HEK293T (cell line): ENCODE data around the gene PILRB.
"Not testable (repeated sequence)": the region's sequence is repeated elsewhere in the genome, so short reads cannot be mapped to it uniquely, and the experiment has no call there.

Source experiments
- ARNT ChIP-seq: fragments of 450-650 bp; IDR thresholded peaks from 2 replicates; pipeline ENCODE4 v1.6.1; 2017; ENCODE audit warnings: mild to moderate bottlenecking
- BHLHE40 ChIP-seq: fragments of 450-650 bp; IDR thresholded peaks from 2 replicates; pipeline ENCODE4 v1.6.1; 2016; ENCODE audit warnings: mild to moderate bottlenecking, moderate library complexity, borderline replicate concordance
- CTBP1 ChIP-seq: fragments of 450-650 bp; IDR thresholded peaks from 2 replicates; pipeline ENCODE4 v1.6.1; 2016; ENCODE audit warnings: borderline replicate concordance
- FOXA1 ChIP-seq: fragments of 450-650 bp; IDR thresholded peaks from 2 replicates; pipeline ENCODE4 v1.6.1; 2016; ENCODE audit warnings: mild to moderate bottlenecking
- HDGF ChIP-seq: fragments of 450-650 bp; IDR thresholded peaks from 2 replicates; pipeline ENCODE4 v1.6.1; 2017; ENCODE audit warnings: antibody characterized with exemption, borderline replicate concordance
- LEF1 ChIP-seq: fragments of 450-650 bp; IDR thresholded peaks from 2 replicates; pipeline ENCODE4 v1.6.1; 2017; ENCODE audit warnings: mild to moderate bottlenecking, borderline replicate concordance

DNA sequence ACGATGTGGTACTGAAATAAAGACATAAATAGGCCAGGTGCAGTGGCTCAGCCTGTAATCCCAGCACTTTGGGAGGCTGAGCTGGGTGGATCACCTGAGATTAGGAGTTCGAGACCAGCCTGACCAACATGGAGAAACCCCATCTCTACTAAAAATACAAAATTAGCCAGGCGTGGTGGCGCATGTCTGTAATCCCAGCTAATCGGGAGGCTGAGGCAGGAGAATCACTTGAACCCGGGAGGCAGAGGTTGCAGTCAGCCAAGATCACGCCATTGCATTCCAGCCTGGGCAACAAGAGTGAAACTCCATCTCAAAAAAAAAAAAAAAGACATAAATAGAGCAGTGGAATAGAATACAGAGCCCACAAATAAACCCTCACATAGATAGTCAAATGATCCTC, 5.9 kb downstream of the PILRB start:
- not testable (repeated sequence) for TF ChIP-seq HDGF, FOXA1, BHLHE40, LEF1, ARNT, CTBP1
